ENCODE measurements around the gene FAM43B.
"Not testable (repeated sequence)": the region's sequence is repeated elsewhere in the genome, so short reads cannot be mapped to it uniquely, and the experiment has no call there.

The FAM43B gene

GRCh38 chr1:20551945-20552727 is at the start of gene FAM43B:
Gene FAM43B, plus strand, starts transcription at chr1:20552573. Its CDS starts 401 bp downstream, at chr1:20552974.
- no peak for DNase-seq

GRCh38 chr1:20505488-20505887 is 46.9 kb upstream of the FAM43B start:
- DNase-seq, result no peak

GRCh38 chr1:20507248-20507563 is 45.2 kb upstream of the FAM43B start:
- no peak for DNase-seq

GRCh38 chr1:20507564-20508410 is 44.6 kb upstream of the FAM43B start, which contains the start of gene MUL1:
Gene MUL1, minus strand, starts transcription at chr1:20508151. Its CDS starts 127 bp downstream, at chr1:20508024.
- DNase-seq, result peak; percentile 93

GRCh38 chr1:20508411-20508771 is 44.0 kb upstream of the FAM43B start:
- no peak for DNase-seq

GRCh38 chr1:20511518-20512428 is 40.6 kb upstream of the FAM43B start:
- no peak for DNase-seq

- DNase-seq, result not testable (repeated sequence)
Measured at GRCh38 chr1:20519609-20520262, 32.6 kb upstream of the FAM43B start.

GRCh38 chr1:20521960-20522861 is 30.2 kb upstream of the FAM43B start:
- peak; percentile 83 for DNase-seq

GRCh38 chr1:20526267-20526666 is 26.1 kb upstream of the FAM43B start:
- DNase-seq, result no peak

- DNase-seq, result no peak
Measured at GRCh38 chr1:20528221-20528620, 24.2 kb upstream of the FAM43B start.

GRCh38 chr1:20530306-20530705 is 22.1 kb upstream of the FAM43B start:
- DNase-seq, result peak; percentile 17

- peak; percentile 32 for DNase-seq
Measured at GRCh38 chr1:20530901-20531300, 21.5 kb upstream of the FAM43B start.

GRCh38 chr1:20533635-20534034 is 18.7 kb upstream of the FAM43B start:
- no peak for DNase-seq

GRCh38 chr1:20534659-20535417 is 17.5 kb upstream of the FAM43B start:
- no peak for DNase-seq

- DNase-seq, result peak; percentile 12
Measured at GRCh38 chr1:20538227-20538626, 14.1 kb upstream of the FAM43B start.

GRCh38 chr1:20538760-20539551 is 13.4 kb upstream of the FAM43B start:
- DNase-seq, result no peak

GRCh38 chr1:20540281-20540680 is 12.1 kb upstream of the FAM43B start:
- no peak for DNase-seq

GRCh38 chr1:20546637-20547036 is 5.7 kb upstream of the FAM43B start:
- no peak for DNase-seq

GRCh38 chr1:20551161-20551560 is 1.2 kb upstream of the FAM43B start:
- no peak for DNase-seq
